HG02798 (cell line): ENCODE results near the gene SLC7A7.
"Not testable (repeated sequence)": the region's sequence is repeated elsewhere in the genome, so short reads cannot be mapped to it uniquely, and the experiment has no call there.

ENCODE experiments used
- ATAC-seq: cut with Tn5 transposase; IDR thresholded peaks from one replicate; pipeline ENCODE4 v1.9.1; 2021; ENCODE audit warnings: mild to moderate bottlenecking; ENCODE audit not compliant: unreplicated experiment, poor library complexity

The SLC7A7 gene

DNA sequence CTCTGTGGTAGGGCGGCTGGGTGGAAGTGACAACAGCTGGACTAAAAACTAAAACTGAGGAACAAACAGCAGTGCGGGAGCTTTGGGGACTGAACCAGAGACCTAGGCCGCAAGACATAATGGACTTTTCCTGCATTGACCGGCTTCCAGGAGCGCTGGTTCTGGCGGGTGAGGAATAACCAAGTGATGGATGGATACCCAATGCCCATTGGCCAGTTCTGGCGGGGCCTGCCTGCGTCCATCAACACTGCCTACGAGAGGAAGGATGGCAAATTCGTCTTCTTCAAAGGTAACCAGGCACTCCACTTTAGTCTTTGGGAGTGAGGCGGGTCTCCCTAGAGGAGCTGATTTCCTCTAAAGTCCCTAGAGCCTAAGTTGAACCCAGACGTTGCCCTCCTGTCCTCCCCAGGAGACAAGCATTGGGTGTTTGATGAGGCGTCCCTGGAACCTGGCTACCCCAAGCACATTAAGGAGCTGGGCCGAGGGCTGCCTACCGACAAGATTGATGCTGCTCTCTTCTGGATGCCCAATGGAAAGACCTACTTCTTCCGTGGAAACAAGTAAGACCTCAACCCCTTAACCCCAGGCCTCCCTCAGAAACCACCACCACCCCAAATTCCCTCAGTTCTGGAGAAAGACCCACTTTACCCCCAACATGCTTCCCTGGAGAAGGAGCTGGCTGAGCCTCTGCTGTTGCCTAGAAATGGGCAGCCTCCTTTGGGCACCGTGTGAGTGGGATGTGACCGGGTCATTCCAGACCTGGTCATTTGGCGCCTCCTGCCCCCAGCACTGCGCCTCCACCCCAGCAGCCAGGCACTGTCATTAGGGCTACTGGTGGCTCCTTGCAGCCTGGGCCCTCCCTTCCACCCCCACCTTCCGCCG, 29.2 kb upstream of the SLC7A7 start:
- no peak for ATAC-seq

DNA sequence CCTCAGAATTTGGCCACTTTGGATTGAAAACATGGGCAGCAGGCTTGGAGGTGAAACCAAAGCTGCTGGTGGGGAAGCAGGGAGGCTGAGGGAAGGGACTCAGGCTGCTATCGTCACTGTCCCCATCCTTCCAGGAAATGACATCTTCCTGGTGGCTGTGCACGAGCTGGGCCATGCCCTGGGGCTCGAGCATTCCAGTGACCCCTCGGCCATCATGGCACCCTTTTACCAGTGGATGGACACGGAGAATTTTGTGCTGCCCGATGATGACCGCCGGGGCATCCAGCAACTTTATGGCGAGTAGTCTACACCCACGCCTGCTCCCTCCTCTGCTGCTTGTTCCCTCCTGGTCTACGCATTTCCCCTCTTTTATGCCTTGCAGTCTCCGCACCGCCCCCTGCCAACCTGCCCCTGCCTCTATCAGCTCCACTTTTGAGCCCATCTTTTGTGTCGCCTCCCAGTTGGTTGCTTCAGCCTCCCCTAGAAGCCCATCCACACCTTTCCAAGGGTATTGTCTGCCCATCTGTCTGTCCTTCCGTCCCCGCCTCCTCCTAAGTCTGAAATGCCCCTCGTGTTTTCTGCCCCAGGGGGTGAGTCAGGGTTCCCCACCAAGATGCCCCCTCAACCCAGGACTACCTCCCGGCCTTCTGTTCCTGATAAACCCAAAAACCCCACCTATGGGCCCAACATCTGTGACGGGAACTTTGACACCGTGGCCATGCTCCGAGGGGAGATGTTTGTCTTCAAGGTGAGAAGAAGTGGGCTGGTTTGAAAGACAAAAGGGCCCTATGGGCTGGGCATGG, 28.1 kb upstream of the SLC7A7 start:
- ATAC-seq, result no peak

DNA sequence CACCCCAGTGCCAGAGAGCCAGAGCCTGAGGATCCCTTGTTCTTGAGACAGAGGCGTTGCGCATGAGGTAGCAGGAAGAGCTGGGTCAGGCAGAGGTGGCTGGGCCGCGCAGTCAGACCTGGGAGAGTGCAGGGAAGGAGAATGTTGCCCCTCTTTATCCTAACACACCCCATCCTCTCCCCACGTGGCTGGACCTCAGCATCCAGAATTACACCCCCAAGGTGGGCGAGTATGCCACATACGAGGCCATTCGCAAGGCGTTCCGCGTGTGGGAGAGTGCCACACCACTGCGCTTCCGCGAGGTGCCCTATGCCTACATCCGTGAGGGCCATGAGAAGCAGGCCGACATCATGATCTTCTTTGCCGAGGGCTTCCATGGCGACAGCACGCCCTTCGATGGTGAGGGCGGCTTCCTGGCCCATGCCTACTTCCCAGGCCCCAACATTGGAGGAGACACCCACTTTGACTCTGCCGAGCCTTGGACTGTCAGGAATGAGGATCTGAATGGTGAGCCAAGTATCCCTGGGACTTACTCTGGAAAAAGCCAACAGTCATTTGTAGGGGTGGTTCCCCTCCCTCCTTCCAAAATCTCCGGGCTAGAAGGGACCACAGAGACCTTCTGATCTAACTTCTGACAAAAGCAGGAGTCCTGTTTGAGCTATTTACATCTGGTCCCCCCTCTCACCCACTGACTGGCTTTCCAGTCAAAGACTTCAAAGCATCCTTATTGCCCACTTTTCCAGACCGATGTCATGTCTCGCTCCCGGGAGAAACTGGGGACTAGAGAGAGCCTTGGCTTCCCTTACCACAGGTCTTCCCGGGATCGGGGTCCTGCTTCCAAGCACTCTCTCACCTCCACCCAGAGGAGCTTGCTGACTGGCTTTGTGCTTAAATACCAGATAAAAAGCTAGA, 27.2 kb upstream of the SLC7A7 start:
- no peak for ATAC-seq

DNA sequence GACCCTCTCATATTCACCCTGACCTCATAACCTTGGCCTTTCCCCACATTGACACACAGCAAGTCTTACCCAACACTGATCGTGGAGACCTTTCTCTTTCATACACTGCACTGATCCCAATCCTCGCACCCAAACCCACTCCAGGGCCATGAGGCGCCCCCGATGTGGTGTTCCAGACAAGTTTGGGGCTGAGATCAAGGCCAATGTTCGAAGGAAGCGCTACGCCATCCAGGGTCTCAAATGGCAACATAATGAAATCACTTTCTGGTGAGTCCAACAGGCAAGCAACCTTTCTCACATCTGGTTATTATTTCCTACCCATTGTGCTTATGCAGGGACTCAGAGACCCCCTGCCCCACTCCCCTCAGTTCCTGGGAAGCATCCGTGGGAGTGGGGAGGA, 26.5 kb upstream of the SLC7A7 start:
- no peak for ATAC-seq

DNA sequence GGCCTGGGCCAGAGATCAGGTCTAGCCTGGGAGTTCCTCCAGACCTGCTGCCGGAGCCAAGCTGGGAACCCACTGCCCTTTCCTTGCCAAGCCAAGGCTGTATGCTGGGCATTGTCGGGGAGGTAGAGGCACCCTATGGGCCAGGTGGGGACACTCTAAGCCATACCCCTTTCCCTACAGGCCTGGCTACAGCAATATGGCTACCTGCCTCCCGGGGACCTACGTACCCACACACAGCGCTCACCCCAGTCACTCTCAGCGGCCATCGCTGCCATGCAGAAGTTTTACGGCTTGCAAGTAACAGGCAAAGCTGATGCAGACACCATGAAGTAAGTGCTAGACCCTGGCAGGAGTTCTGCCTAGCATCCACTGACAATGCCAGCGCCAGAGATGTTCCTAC, 26.1 kb upstream of the SLC7A7 start:
- no peak for ATAC-seq

DNA sequence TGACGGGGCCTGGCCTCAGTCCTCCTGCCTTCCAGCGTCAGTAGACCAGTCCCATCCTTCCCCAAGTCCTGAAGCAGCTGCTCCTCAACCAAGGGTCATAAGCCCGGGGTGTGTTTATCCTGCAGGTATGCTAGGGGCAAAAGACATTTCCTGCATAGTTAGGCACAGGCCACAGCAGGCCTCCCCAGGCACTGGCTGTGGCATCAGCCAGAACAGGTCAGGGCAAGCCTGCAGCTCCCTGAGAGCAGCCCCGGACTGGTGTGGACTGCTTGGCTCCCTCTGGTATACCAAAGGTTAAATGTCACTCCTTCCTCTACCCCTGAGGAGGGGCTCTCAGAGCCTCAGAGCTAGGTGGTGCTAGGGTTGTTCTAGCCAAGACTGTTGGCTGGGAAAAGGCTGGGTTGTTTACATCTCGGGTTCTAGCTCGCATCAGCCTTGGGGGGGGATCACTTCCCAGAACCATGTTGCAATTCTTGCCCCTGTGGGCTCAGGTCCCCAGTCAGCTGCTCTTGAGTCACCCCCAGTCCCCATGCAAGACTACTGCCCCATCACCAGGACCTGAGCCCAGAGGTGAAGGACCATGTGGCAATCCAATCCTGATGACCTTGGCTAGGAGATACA, 24.0 kb upstream of the SLC7A7 start:
- ATAC-seq, result no peak

DNA sequence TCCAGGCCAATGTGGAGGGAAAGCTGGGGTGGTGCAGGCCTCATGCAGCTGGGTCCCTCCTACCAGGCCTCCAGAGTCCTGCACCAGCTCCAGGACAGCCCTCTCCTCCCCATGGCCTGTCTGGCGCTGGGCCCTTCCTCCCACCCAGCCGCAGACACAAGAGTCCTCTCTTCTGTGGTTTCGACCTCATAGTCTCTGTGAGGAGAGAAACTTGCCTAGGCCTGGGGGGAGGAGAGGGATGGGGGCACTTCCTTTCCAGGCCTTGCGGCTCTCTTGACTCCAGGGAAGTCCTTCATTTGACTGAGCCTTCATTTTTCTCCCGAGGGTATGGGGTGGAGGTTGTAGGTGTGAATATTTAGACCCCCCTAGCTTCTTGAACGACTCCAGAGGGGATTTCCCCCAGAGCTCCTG, 23.4 kb upstream of the SLC7A7 start:
- no peak for ATAC-seq

DNA sequence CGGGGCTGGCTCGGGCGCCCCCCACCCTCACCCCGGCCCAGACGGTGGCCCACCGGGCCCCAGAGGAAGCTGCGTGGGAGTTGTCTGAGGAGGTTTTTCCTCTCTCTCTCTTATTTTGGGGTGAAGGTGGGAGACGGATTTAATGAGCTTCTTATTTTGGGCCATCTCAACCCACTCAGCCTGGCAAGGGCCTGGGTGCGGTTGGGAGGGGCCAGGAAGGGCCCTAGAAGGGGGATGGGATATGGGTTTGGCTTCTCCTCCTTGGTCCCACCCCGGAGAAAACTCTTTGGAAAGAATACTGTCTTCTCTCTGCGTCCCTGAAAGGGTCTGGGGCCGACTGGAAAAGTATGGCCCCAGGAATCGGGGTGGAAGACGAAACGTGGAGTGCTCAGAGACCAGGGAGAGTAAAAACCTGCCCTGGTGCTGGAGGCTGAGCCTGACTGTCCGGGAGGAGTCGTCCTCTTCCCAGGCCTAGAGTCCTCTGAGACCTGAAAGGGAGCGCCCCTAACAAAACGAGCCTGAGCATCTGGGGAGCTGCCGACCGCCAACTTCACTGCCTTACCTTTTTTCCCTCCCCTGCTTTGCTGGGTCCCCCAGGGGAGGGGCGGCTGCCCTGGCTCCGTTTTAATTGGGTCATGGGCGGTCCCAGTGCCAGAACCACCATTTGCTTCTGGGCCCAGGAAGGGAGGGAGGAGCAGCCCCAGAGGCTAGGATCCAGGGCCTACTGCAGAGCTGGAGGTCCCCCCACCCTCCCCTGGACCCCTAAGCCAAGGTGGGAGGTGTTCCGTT, 22.7 kb upstream of the SLC7A7 start:
- ATAC-seq, result no peak

DNA sequence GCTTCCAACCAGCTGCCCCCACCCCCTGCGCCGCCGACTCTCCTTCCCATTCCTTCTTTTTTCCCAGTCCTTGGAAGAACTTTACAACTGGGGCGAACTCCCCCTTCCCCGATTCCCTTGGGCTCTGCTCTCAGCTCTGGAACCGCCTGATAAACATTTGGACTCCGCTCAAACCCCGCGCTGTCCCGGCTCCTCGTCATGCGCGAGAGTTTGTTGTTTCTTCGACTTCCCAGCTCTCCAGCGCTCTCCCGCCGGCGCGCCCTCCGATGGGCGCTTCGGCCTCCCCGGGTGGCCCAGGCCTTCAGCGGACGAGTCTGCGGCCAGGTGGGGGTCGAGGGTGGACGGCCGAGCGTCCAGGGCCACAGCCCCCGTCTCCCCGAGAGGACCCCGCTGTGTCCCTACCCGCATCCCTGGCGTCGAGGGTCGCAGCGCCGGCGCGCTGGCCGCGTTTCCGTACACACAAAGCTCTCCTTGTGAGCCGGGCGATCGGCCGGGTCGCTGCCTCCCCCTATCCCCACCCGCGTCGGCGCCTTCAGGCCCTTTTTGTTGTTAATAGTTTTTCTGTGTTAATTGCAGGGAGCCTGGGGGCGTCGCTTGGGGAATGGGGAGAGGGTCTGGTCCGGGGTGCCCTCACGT, 22.0 kb upstream of the SLC7A7 start:
- ATAC-seq, result no peak

DNA sequence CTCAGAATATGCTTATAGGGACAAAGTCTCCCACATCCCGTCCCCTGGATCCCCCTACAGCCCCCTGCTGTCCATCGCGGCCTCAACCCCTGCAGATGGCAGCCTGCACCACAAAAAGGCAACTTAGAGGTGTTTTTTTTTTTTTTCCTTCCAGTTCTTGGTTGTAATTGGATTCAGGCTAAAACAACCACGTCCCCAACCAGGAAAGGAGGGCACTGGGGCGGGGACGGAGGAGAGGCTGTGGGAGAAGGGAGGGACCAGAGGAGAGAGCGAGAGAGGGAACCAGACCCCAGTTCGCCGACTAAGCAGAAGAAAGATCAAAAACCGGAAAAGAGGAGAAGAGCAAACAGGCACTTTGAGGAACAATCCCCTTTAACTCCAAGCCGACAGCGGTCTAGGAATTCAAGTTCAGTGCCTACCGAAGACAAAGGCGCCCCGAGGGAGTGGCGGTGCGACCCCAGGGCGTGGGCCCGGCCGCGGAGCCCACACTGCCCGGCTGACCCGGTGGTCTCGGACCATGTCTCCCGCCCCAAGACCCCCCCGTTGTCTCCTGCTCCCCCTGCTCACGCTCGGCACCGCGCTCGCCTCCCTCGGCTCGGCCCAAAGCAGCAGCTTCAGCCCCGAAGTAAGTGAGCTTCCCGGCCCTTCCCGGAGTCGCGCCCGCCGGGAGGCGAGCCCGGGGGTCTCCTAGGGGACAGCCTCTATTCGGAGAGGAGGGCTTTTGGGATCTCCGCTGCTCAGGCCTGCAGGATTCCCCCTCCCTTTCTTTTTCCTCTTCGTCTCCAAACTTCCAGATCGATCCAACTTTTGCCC, 21.3 kb upstream of the SLC7A7 start, which contains the start of gene MMP14:
TSS of gene MMP14 (plus strand) at position 285 of the 813 bp plus-strand sequence. CDS start at position 518, 233 bp downstream.
- no peak for ATAC-seq

DNA sequence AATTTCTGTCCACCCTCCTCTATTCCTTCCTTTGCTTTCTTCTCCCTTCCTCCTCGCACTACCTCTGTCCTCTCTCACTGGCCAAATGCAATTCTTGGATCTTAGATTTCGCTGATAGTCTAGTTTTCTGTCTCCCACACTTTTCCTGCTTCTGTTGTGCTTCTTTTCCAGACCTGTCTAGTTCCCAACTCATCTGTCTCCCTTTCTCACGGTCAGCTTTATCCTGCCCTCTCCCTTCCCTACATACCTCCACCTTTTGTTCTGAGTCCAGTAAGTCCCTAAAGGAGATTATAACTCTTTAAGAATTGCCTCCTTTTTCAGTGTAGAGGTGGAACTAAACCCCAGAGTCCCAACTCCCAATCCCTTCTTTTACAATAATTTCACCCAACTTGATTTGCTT, 20.3 kb upstream of the SLC7A7 start:
- ATAC-seq, result no peak

DNA sequence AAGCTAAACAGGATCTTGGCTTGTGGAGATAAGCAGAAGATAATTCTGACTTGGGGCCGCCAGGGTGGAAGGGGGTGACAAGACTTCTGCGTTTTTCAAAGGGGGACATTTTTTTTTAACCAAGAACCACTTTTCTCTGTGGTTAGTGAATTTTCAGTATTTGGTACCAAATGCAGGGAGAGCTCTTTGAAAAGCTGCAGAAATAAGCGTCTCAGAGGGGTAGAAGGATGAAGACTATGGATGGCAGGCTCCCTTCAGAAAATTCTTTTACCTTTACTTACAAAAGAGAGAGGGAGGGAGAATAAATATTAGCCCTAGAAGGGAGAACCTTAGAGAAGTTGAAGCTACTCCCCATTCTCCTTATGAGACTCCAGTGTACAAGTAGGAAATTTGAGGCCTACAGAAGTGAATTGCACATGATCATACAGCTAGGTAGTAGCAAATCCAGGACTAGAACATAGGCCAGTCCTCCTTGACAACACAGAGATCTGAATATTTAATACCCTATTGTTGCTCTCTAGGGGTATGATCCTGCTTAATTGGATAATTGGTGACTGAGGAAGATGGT, 15.3 kb upstream of the SLC7A7 start:
- no peak for ATAC-seq

DNA sequence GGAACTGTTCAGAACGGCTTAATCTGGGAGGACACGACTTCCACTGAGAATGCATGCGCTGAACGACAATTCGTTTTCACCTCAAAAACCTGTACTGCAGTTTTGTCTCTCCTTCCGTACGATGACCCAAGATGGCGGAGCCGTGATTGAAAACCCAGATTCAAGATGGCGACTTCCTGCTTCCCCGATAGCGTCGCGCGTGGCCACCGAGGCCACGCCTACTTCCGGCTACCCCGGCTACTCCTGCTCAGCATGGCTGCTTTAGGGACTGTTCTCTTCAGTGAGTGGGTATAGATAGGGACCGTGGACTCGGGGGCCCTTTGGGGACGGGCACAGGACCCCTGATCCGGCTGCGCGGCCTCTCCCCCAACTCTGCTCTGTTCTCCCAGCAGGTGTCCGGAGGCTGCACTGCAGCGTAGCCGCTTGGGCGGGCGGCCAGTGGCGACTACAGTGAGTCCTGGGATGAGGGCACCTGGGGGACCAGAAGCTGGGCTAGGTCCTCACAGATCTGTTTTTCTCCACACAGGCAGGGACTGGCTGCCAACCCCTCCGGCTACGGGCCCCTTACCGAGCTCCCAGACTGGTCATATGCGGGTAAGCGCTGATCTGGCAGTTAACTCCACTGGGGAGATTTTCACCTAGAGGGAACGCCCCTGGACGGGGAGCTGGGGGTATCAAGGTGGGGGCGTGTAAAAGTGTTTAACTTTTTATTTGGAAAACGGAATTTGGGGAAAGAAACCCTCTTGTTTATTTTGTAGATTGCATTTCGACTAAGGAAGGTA, 14.6 kb upstream of the SLC7A7 start, which contains the start of gene MRPL52:
TSS of gene MRPL52 (plus strand) at position 227 of the 782 bp plus-strand sequence. CDS start at position 253, 26 bp downstream.
- peak; percentile 89 for ATAC-seq

DNA sequence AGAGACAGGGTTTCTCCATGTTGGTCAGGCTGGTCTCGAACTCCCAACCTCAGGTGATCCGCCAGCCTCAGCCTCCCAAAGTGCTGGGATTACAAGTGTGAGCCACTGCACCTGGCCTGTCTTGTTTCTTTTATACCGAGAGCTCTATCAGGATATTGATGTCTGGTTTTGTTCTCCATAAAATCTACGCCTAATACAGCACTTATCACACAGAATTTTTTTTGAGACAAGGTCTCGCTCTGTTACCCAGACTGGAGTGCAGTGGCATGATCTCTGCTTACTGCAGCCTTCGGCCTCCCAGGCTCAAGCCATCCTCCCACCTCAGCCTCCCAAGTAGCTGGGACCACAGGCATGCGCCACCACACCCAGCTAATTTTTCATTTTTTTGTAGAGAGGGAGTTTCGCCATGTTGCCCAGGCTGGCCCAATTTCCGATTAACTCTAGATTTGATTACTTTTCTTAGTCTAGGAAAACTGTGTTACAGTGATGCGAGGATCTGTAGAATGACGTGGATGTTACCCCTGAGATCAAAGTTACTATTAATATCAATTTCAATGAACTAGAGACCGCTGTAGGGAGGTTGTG, 13.9 kb upstream of the SLC7A7 start:
- ATAC-seq, result not testable (repeated sequence)

DNA sequence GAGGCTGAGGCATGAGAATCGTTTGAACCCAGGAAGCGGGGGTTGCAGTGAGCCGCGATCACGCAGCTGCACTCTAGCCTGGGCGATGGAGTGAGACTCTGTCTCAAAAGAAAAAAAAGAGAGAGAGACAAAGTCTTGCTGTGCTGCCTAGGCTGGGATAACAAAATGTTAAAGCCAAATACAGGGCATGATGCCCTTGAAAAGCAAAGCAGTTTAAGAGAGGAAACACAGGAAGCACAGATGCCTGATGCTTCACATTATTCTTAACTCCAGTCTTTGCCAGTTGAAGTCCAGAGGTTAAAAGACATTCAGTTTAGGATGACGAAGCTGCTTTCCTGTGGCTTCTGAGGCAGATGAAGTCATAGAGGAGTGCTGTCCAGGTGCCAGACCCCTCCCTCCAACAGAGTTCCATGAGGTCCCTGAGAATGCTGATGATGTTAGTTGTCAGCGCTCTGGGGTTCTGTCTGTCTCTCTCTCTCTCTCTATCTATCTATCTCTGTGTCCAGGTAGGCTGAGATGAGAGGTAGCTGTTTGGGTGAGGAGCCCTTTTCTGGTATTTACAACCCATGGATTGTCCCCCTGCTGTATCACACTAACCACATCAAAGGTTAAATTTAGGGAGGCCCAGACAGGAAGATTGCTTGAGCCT, 9.6 kb upstream of the SLC7A7 start:
- ATAC-seq, result no peak
